ENCODE data around the gene NABP1. TPM values are rescaled to one million over a fixed set of nuclear protein-coding genes. Genes with fewer than 3 reads are reported as not detected.

The NABP1 gene
- polyA plus RNA-seq, 1 donor (not counting 4 experiments of a cell fraction or from before 2014, with no cell fraction given) = 29.3 TPM

DNA sequence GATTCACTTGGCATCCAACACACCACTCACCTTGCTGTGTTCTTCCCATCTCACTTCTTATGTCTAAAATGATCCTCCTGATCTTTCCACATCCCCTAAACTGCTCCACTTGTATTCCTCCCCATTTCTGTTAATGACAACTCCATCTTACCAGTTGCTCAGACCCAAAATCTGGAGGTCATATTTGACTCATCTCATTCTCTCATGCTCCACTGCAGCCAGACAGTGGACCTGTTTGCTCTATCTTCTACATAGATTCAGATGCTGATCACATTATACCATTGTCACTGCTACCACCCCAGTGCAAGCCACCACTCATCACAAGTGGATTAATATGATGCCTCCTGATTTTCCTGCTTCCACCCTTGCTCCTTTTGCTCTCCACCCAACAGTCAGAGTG lies 7.9 kb upstream of the NABP1 start:
- Histone ChIP-seq H3K27me3 (ENCODE audit: control insufficient read depth, extremely low read depth, insufficient read depth, low read length) (no peaks in the 10 kb centered on the region), H3K36me3 (ENCODE audit: control insufficient read depth in 2 of 2, extremely low read depth in 1 of 2, insufficient read depth in 2 of 2, low read length in 2 of 2) (no peaks in the 10 kb centered on the region), H3K9me1 (ENCODE audit: control insufficient read depth, extremely low read depth, insufficient read depth, low read length) (no peaks in the 10 kb centered on the region), H3K4me2 (ENCODE audit: control insufficient read depth, extremely low read depth, insufficient read depth, low read depth, low read length) (no peak overlapping the region), H3K4me3 (ENCODE audit: control insufficient read depth in 2 of 3, extremely low read depth in 1 of 3, insufficient read depth in 2 of 3, low read depth in 1 of 3, low read length in 3 of 3) (no peak overlapping the region), H3K9me3 (ENCODE audit: control insufficient read depth, low read depth, low read length) (no peaks in the 10 kb centered on the region), H3K4me1 (ENCODE audit: control insufficient read depth, extremely low read depth, insufficient read depth, low read length) (peaks cover 6% of the 10 kb centered on the region), H4K20me1 (ENCODE audit: control insufficient read depth, extremely low read depth, insufficient read depth, low read length) (no peaks in the 10 kb centered on the region), H2AFZ (ENCODE audit: control insufficient read depth, low read length) (no peak overlapping the region), H3K27ac (ENCODE audit: control insufficient read depth, insufficient read depth, low read length) (no peak overlapping the region), H3K79me2 (ENCODE audit: control insufficient read depth, insufficient read depth, low read length) (no peaks in the 10 kb centered on the region), H3K9ac (ENCODE audit: control insufficient read depth, extremely low read depth, insufficient read depth, low read length) (no peak overlapping the region)
- TF ChIP-seq EZH2 (IDR thresholded peaks at IDR 0.05; ENCODE audit: low read length) = no peak
- TF ChIP-seq, protein P1, sequence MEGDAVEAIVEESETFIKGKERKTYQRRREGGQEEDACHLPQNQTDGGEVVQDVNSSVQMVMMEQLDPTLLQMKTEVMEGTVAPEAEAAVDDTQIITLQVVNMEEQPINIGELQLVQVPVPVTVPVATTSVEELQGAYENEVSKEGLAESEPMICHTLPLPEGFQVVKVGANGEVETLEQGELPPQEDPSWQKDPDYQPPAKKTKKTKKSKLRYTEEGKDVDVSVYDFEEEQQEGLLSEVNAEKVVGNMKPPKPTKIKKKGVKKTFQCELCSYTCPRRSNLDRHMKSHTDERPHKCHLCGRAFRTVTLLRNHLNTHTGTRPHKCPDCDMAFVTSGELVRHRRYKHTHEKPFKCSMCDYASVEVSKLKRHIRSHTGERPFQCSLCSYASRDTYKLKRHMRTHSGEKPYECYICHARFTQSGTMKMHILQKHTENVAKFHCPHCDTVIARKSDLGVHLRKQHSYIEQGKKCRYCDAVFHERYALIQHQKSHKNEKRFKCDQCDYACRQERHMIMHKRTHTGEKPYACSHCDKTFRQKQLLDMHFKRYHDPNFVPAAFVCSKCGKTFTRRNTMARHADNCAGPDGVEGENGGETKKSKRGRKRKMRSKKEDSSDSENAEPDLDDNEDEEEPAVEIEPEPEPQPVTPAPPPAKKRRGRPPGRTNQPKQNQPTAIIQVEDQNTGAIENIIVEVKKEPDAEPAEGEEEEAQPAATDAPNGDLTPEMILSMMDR (optimal IDR thresholded peaks at IDR 0.05 in 1 of 3, IDR thresholded peaks at IDR 0.05 in 1 of 3, conservative IDR thresholded peaks at IDR 0.05 in 1 of 3; ENCODE audit: extremely low read depth in 1 of 3, insufficient read depth in 2 of 3, low read length in 3 of 3) = no peak
- no peak for DNase-seq (ENCODE audit: low read depth, low spot score)
- dilution Hi-C loops (cut with MboI; ENCODE audit: extremely low pct_ligation_motif_present, low sequenced_read_pairs) = no loop called here
- FAIRE-seq = peak; percentile 20

DNA sequence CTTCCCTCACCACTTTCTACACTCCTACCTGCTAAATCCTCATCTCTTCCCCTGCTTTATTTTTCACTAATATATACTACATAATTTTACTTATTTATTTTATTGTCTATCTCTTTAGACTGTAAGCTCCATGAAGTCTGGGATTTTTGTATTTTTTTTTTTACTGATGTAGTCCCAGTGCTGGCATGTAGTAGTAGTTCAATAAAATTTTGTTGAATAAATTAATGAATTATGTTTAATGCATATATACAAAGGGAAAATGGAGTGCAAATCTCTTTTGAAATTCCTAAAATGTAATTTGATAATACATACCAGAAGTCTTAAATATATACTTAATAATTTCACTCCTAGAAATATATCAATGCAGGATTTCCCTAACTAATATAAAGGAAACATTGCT lies 7.1 kb upstream of the NABP1 start:
- FAIRE-seq (no peak), DNase-seq (ENCODE audit: low read depth, low spot score) (no peak)
- H3K9me1 ChIP-seq (ENCODE audit: control insufficient read depth, extremely low read depth, insufficient read depth, low read length) = no peaks in the 10 kb centered on the region
- no peaks in the 10 kb centered on the region for H3K27me3 ChIP-seq (ENCODE audit: control insufficient read depth, extremely low read depth, insufficient read depth, low read length)
- H4K20me1 ChIP-seq (ENCODE audit: control insufficient read depth, extremely low read depth, insufficient read depth, low read length) = no peaks in the 10 kb centered on the region
- no peaks in the 10 kb centered on the region for H3K79me2 ChIP-seq (ENCODE audit: control insufficient read depth, insufficient read depth, low read length)
- H3K9me3 ChIP-seq (ENCODE audit: control insufficient read depth, low read depth, low read length) = no peaks in the 10 kb centered on the region
- H3K4me2 ChIP-seq (ENCODE audit: control insufficient read depth, extremely low read depth, insufficient read depth, low read depth, low read length) = no peak overlapping the region
- H3K4me1 ChIP-seq (ENCODE audit: control insufficient read depth, extremely low read depth, insufficient read depth, low read length) = peaks cover 3% of the 10 kb centered on the region
- TF ChIP-seq, protein P1 (optimal IDR thresholded peaks at IDR 0.05 in 1 of 3, IDR thresholded peaks at IDR 0.05 in 1 of 3, conservative IDR thresholded peaks at IDR 0.05 in 1 of 3; ENCODE audit: extremely low read depth in 1 of 3, insufficient read depth in 2 of 3, low read length in 3 of 3) = no peak
- no peak for TF ChIP-seq EZH2 (IDR thresholded peaks at IDR 0.05; ENCODE audit: low read length)
- no peaks in the 10 kb centered on the region for H3K36me3 ChIP-seq (ENCODE audit: control insufficient read depth in 2 of 2, extremely low read depth in 1 of 2, insufficient read depth in 2 of 2, low read length in 2 of 2)
- H3K9ac ChIP-seq (ENCODE audit: control insufficient read depth, extremely low read depth, insufficient read depth, low read length) = no peak overlapping the region
- H3K27ac ChIP-seq (ENCODE audit: control insufficient read depth, insufficient read depth, low read length) = no peak overlapping the region
- dilution Hi-C loops (cut with MboI; ENCODE audit: extremely low pct_ligation_motif_present, low sequenced_read_pairs) = no loop called here
- no peak overlapping the region for H3K4me3 ChIP-seq (ENCODE audit: control insufficient read depth in 2 of 3, extremely low read depth in 1 of 3, insufficient read depth in 2 of 3, low read depth in 1 of 3, low read length in 3 of 3)
- no peak overlapping the region for H2AFZ ChIP-seq (ENCODE audit: control insufficient read depth, low read length)

Data from keratinocyte (primary cell).